Renal pelvis (tissue), 12 donors: ENCODE measurements around the gene DPPA3. TPM values are rescaled to one million over a fixed set of nuclear protein-coding genes. Genes with fewer than 3 reads are reported as not detected.
"Not testable (repeated sequence)": the region's sequence is repeated elsewhere in the genome, so short reads cannot be mapped to it uniquely, and the experiment has no call there.

ENCODE experiments used
- DNase-seq: peaks from one replicate; pipeline ENCODE4 v3.0.0-alpha.2; 2013
- long read RNA-seq, 16 experiments: transcript quantifications; one replicate each; lab custom pipeline, GENCODE V29; 2026
- polyA plus RNA-seq, 3 donors: library from polyadenylated mRNA; unstranded; fragments of 120-200 nt; gene quantifications; one replicate each; pipeline ENCODE4 v1.2.1, GENCODE V29; 2013; ENCODE audit not compliant: insufficient read length in 3 of 3

The DPPA3 gene
- polyA plus RNA-seq: not detected
- long read RNA-seq, donor 1: 0 reads
- long read RNA-seq, donor 2: 0 reads
- long read RNA-seq, donor 3: 0 reads
- long read RNA-seq, donor 4: 0 reads
- long read RNA-seq, donor 5: 0 reads
- long read RNA-seq, donor 6: 0 reads
- long read RNA-seq, donor 7: 0 reads
- long read RNA-seq, donor 8: 0 reads
- long read RNA-seq, donor 9: 0 reads
- long read RNA-seq, donor 10: 0 reads
- long read RNA-seq, donor 11: 0 reads
- long read RNA-seq, donor 12: 0 reads
- long read RNA-seq, donor 13: 0 reads
- long read RNA-seq, donor 14: 0 reads
- long read RNA-seq, donor 15: 0 reads
- long read RNA-seq, donor 16: 0 reads

DNA sequence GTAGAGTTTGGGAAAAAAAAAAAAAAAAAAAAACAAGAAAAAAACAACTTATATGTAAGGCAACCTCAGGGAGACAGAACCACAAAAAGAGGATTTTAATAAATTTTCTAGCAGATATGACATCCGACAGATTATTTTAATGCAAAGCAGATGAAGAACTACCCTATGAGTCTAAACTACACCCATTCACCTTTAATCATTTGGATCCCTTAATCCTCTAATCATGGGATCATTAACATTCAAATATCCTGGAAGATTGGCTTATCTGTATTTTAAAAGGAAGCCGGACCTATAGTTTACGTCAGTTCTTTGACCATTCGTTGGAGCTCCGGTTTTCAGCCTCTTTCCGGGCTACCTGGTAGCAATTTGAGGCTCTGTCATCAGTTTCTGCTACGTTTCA is at the start of gene DPPA3:
TSS of gene DPPA3 (plus strand) at position 301 of the 400 bp plus-strand sequence. CDS start 138 bp downstream, outside the sequence.
- DNase-seq: no peak

DNA sequence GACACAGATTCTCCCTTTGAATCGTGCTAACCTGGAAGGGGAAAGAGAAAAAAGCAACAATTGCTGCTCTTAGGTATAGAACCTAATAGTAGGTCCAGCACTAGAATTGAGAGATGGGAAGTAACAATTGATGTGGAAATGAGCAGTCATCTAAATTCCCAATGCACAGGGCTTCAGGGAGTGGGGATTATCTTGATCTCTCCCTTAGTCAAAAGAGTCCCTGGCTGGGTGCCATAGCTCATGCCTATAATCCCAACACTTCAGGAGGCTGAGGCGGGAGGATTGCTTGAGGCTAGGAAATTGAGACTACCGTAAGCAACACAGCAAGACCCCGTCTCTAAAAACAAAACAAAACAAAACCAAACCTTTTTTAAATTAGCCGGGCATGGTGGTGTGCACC is 49.5 kb upstream of the DPPA3 start:
- DNase-seq: no peak

DNA sequence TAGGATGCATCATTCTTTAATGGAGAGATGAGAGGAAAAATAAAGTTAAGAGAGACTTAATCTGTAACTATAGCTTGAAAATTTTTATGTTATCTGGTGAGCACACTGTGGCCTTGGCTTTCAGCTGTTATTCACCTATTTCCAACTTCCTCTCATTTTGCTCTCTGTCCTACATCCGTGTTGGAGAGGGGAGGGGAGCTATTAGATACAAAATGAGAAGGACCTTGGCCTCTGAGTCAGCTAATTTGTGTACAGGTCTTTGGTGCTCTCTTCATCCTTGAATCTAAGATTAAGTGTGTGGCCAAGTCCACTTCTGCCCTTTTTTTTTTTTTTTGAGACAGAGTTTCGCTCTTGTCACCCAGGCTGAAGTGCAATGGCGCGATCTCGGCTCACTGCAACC is 44.6 kb upstream of the DPPA3 start:
- DNase-seq: no peak

DNA sequence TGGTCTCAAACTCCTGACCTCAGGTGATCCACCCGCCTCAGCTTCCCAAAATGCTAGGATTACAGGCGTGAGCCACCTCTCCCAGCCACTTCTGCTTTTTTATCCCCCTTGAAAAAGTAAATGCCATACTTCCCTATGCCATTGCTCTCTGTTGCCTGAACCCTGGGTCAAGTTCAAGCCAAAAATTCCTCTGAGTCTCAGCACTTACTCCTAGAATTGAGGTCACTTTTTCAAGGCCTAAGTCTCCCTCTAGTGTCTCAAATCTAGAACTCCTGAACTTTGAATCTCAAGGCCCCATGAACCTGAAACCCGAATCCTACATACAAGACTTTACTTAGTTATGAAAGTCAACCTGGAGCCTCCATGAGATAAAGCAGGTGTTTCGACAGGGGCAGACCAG is 44.1 kb upstream of the DPPA3 start:
- no peak for DNase-seq

DNA sequence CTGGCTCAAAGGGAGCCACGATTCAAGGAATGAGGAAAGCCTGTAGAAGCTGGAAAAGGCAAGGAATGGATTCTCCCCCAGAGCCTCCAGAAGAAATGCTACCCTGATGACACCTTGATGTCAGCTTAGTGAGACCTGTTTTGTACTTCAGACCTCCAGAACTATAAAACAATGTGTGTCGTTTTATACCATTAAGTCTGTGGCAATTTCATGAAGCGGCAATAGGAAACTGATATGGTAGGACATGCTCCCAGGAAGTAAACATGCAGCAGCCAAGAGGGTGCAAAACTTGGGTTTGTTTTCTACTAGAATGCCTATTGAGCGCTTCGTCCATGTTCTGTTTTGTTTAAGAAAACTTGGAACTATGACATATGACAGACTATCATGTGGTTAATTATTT is 43.1 kb upstream of the DPPA3 start:
- DNase-seq: no peak

DNA sequence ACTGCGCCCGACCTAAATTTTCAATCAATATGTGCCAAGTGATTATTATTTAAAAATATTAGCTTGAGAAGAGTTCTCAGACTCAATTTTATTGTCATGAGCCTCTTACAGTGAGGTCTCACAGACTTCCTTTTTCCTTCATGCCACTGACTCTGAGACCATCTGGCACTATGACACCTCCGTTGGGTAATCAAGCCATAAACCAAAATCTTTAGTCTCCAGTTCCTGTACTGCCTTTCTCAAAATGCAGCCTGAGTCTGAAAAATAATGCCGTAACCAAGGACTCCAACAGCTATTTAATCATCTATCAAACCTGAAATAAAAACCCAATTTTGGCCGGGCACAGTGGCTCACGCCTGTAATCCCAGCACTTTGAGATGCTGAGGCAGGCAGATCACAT is 35.8 kb upstream of the DPPA3 start:
- DNase-seq: not testable (repeated sequence)

DNA sequence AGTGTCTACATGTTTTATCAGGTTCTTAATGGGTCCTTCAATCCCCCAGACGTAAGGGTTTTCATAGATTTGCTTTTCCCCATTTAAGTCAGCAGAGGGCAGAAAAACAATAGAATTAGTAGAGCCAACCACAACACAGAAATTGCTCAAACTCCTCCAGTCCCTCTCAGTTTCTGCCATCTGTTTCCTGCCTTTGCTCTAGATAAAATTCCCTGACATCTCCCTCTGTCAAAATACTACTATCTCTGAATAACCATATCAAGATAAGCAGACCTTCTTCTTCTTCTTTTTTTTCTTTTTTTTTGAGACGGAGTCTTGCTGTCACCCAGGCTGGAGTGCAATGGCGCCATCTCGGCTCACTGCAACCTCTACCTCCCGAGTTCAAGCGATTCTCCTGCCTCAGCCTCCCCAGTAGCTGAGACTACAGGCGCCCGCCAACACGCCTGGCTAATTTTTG is 33.8 kb upstream of the DPPA3 start:
- DNase-seq: peak; percentile 52

DNA sequence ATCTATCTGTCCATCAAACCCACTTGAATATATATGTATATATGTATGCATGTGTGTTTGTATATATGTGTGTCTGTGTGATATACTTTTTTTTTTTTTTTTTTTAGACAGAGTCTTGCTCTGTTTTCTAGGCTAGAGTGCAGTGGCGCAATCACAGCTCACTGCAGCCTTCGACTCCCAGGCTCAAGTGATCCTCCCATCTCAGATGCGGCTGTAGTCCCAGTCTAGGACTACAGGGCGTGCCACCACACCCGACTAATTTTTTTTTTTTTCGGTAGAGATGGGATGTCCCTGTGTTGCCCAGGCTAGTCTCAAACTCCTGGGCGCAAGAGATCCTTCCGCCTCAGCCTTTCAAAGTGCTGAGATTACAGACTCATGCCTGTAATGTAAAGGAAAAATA is 32.5 kb upstream of the DPPA3 start:
- DNase-seq: no peak

DNA sequence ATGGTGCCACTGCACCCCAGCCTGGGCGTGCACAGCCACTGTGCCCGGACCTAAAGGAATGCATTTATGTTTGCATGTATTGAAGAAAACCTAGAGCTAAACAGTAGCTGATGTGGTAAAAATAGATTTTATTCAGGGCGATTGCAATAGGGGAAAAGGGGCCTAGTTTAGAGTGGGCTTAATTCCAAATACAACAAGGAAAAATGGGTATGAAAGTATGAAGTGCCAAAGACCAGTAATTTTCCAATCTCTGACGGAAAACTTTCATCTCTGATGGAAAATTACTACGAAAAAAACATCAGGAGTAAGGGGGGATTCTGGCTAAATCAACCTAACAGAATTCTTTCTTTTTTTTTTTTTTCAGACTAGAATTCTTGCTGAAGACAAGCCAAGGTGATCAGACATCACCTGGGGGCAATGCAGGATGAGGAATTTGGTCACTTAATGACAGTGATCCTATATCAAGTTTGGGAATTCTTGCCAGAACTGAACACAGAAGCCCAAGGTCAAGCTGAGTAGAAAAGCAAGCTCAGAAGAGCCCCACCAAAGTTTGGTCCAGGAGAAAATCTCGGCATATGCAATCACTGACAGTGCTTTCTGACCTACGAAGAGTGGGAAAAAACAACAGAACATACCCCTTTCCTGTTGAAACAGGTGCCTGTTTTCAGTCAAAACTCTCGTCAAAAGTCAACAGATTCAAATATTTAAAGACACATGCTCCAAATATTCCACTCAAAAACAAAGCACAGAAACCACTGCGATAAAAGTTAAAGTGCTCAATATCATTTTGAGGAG is 31.8 kb upstream of the DPPA3 start:
- no peak for DNase-seq

DNA sequence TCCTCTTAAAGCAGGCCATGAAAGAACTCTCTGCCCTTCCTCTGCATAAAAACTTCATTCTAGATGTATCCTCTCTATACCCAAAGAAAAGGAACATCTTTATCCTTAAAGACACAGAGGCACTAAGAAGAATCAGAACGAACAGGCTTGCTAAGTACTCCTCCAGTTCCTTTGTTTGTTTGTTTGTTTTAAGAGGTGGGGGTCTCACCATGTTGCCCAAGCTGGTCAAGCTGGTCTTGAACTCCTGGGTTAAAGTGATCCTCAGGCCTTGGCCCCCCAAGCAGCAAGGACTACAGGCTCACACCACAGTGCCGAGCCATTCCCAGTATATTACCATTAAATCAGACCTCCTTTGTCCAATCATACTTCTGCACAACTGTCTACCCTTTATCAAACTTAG is 29.7 kb upstream of the DPPA3 start:
- DNase-seq: no peak

DNA sequence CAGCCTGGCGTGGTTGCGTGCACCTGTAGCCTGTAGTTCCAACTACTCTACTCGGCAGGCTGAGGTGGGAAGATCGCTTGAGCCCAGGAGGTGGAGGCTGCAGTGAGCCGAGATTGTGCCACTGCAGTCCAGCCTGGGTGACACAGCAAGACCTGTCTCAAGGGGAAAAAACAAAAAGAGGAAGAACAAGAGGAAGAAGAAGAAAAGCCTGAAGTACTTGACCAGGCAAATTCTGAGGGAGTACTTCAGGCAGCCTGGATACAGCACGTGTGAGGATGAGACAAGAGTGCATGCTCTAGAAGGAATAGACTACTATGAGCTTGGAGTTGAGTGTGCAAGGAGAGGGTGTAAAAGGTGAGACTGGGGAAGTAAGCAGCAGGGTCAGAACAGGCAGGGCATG is 17.4 kb upstream of the DPPA3 start:
- no peak for DNase-seq

DNA sequence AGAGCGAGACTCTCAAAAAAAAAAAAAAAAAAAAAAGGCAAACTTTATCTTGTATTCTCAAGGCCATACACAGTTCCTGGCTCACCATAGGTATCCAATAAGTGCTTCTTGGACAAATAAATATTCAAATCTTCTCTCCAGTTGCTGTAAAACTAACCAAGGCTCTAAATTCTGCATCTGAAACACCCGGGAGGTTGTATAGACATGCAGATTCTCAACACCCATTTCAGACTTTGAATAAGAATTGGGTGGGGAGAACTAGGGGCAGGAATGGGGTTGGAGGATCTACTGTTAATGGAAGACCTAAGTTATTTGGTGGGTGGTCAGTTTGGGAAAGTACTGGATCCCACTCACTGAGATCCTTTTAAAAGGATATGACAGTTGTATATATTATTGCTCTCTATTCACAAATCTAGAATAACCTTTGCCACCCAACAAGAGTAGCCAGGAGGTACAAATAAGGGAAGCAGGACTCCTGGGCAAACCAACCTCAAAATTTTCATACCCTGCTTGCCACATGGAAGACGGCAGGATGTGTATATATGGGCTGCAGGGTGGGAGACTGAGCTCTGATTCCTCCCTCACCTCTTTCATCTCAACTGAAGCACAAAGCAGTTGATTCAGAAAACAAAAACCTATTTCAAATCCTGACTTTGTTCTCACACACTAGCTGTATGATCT is 16.5 kb upstream of the DPPA3 start:
- no peak for DNase-seq

DNA sequence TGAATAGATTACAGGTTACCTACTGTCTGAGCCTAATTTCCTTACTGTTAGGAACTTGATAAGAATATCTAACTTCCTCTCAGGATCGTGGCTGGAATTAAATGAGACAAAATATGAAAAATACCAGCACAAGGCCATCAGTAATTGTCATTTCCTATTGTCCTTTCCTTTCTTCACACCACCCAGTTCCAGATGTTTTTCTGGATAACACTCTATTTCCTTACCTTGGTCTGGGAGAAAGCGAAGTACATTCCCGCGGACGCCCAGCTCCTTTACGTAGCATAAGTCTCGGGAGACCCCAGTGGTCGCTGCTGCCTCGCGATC is 16.0 kb upstream of the DPPA3 start:
- DNase-seq: peak; percentile 1

DNA sequence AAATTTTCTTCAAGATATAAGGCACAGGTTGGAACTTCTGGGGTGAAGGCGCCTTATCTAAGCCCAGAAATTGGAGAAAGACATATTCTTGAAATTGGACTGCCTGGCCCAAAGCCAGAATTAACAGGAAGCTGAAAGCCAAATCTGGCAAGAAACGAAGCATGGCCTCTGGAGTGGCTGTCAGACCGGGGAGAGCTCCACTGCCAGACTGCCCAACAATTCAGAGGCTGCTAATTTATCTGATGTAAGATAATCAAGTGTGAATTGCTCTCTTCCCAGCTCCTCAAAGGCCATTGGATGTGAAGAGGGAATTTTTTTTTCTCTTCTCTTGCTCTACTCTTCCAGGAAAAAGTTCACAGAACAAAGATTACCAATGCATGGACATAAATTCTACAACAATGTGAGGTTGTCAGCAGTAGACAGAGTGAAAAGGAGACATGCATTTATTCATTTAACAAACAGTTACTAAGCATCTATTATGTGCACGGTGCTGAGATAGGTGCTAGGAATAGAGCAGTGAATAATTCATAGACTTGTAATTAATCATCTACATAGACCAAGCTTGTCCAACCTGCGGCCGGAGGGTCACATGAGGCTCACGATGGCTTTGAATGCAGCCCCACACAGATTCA is 15.6 kb upstream of the DPPA3 start, which contains the start of gene GDF3:
TSS of gene GDF3 (minus strand) at position 210 of the 632 bp plus-strand sequence. CDS start at position 163, 47 bp downstream.
- peak; percentile 19 for DNase-seq

DNA sequence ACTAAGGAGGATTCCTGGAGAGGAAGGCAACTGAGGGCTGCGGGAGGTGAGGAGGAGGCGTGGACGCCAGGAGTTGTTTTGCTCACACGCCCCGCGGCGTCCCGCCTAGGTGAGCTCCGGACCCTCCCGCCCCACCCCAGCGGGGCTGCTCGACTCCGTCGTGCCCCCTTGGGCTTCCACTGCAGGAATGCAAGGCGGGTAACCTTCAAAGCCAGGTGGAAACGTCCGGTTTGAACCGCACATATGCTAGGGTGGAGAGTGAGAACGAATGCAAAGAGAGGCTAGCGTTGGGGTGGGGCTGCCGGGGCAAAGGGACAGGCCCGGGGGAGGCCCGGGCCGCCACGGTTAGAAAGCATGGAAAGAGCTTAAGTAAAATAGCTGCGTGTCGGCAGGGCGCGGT is 5.4 kb upstream of the DPPA3 start:
- no peak for DNase-seq

DNA sequence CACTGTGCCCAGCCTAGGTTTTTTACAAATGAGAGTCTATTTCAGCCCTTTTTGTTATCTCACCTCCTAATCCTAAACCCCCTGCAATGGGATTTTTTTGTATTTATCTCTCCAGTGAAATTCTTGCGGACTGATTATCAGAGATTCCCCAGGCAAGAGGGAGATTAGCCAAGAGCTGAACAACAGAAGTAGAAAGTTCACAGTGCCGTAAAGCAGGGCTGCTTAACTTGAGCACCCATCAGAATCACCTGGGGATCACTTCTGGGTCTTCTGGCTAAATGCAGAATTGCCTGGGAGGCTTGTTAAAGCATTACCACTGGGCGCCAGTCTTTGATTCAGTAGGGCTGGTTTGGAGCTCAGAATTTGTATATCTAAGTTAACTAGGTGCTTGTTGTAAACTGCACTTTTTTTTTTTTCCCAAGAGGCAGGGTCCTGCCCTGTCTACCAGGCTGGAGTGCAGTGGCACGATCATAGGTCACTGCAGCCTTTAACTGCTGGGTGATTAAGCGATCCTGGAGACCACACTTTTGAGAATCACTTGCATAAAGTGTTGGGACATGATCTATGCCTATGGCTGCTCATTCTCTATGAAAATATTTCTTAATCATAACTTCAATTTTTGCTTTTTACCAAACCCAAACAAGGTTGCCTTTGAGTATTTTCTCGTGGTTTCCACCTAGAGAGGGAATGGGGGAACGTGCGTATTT is 1.1 kb upstream of the DPPA3 start:
- no peak for DNase-seq

DNA sequence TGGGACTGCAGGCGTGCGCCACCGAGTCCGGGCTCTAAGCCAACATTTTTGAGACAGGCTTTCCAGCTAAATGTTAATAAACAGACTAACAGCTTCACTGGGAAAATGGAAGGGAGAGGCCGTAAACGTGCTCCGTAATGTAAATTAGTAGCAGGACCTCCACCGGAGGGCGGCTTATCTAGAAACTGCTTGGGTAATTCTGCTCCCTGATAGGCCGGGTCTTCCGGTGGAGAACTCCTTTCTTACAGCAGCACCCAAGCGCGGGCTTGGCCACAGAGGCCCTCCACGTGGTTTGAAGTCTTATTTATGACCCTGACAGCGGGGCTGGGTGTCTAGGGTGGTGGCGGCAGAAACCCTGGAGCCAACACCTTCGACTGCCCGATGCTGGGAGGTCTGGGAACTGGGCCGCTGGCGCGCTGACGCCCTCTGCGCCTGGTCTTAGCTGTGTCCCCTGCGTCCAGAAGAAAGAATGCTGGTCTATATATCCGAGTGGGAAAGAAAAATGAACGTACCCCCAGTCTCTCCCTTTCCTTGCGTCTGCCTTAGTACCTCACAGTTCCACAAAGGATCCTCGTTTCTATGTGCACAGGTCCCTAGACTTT is 1.7 kb downstream of the DPPA3 start:
- DNase-seq: no peak

DNA sequence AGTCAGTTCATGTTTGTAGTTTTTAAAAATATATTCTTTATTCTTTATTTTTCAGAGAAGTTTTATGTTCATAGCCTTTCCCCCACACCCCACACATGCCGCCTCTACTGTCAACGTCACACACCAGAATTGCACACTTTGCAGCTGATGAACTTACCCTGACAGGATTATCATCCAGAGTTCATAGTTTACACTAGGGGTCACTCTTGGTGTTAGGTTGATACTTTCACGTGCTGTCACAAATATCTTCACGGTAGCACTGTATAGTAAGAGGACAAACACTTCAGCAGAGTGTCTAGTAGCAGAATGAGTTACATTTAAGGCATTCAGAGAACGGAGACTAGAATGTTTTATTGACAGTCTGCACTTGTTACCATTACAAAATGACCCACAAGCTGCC is 5.1 kb downstream of the DPPA3 start:
- DNase-seq: no peak

DNA sequence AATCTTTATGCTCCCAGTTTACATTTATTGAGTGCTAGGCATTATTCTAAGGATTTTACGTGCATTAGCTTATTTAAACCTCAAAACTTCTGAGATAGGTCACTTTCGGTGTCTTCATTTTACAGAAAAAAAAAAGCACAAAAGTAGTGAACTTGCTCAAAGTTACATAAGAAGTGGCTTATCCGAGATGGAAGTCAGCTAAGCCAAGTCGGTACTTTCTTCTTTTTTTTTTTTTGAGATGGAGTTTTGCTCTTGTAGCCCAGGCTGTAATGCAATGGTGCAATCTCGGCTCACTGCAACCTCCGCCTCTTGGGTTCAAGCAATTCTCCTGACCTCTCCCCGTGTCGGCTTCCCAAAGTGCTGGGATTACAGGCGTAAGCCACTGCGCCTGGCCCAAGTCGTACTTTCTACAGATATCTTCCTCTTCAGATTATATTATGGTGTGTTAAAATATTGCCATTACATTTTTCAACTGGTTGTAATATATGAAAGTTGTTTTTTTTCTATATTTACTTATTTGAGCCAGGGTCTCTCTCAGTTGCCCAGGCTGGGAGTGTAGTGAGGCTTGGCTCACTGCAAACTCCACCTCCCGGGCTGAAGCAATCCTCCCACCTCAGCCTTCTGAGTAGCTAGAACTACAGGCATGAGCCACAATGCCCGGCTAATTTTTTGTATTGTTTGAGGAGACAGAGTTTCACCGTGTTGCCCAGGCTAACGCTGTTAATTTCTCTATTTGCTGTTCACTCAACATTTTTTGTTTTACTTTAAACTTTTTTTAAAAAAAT is 8.9 kb downstream of the DPPA3 start:
- no peak for DNase-seq

DNA sequence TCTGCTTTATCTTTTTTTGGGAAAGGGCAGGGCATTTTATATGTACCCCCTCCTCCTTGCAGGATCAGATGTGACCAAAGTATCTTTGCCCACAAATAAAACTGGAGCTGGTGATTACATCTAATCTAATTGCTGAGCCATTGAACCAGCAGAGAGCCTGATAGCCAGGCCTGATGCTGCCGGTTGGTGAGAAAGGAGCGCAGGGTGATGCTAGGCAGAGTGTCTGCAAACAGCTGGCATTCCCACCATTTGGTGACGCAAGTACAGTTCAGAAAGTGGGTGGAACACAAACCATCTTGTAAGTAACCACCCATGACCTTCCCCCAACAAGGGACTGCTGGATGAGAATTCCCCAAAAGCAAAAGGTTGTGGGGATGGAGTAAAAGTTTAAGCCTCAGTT is 12.7 kb downstream of the DPPA3 start:
- DNase-seq: no peak
